Fibroblast of villous mesenchyme (primary cell): ENCODE data around the gene ST6GALNAC3. TPM values are rescaled to one million over a fixed set of nuclear protein-coding genes. Genes with fewer than 3 reads are reported as not detected.

Experiments
- DNase-seq: peaks from one replicate; pipeline ENCODE4 v3.0.0-alpha.2; 2010; ENCODE audit warnings: low read depth
- H3K4me3 ChIP-seq: 2 replicates; pipeline ENCODE4 v1.5.1; 2011; ENCODE audit warnings: low read depth, mild to moderate bottlenecking, low read length
- total RNA-seq: library from RNA; depleted of rRNA; stranded (reverse); fragments of >200 nt; gene quantifications from 2 replicates; pipeline ENCODE4 v1.2.3, GENCODE V29; 2012
- TF ChIP-seq, protein P1 (sequence below): IDR thresholded peaks from 2 replicates; pipeline ENCODE4 v1.5.1; 2012; ENCODE audit warnings: low read depth, mild to moderate bottlenecking, low read length; ENCODE audit not compliant: insufficient read depth

The ST6GALNAC3 gene
- total RNA-seq, 1 donor = 1.3 TPM

DNA sequence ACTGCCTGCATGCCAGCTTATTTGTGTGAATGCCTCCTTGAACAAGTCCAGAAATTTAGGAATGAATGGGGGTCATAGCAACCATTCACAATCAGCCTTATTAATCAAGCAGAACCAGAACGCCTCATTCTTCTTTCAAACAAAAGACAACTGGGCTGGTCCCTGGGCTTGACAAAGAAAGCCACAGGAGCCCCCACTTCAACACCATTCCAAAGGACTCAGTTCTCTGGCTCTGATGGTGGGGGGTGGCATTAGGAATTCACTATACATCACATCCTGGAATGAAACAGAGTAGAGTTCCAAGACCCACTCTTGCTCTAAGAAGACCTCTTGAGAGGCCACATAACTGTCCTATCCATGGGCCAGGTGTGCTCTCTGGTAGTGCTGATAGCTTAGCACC, 606.1 kb downstream of the ST6GALNAC3 start:
- no peak overlapping the region for H3K4me3 ChIP-seq
- TF ChIP-seq, protein P1, sequence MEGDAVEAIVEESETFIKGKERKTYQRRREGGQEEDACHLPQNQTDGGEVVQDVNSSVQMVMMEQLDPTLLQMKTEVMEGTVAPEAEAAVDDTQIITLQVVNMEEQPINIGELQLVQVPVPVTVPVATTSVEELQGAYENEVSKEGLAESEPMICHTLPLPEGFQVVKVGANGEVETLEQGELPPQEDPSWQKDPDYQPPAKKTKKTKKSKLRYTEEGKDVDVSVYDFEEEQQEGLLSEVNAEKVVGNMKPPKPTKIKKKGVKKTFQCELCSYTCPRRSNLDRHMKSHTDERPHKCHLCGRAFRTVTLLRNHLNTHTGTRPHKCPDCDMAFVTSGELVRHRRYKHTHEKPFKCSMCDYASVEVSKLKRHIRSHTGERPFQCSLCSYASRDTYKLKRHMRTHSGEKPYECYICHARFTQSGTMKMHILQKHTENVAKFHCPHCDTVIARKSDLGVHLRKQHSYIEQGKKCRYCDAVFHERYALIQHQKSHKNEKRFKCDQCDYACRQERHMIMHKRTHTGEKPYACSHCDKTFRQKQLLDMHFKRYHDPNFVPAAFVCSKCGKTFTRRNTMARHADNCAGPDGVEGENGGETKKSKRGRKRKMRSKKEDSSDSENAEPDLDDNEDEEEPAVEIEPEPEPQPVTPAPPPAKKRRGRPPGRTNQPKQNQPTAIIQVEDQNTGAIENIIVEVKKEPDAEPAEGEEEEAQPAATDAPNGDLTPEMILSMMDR = no peak
- DNase-seq = no peak

DNA sequence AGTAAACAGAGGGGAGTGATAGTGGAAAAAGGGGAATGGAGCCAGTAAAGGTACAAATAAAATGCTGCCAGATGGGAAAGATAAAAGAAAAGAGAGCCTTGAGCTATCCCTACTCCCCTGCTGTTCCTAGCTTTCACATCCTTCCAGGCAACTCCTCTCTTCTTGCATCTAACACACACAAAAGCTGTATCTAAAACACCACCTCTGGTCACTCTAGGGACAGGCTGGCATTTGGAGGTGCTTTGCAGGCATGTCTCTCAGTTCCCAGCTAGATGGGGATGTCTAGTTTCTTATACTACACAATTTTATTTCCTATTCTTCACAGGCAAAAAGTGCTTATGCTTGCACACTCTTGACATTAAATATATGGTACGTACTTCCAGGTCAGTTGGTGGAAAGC, 607.6 kb downstream of the ST6GALNAC3 start:
- no peak for DNase-seq
- TF ChIP-seq, protein P1 = no peak
- H3K4me3 ChIP-seq = no peak overlapping the region

Other genes with a start within 250 kb of the ST6GALNAC3 start
- not detected in 2 replicates for gene ASB17, start 142.3 kb upstream of the ST6GALNAC3 start, total RNA-seq